GM18867 (cell line): ENCODE data around the gene SRPX2.

Source experiments
- ATAC-seq: cut with Tn5 transposase; IDR thresholded peaks from one replicate; pipeline ENCODE4 v1.9.1; 2021; ENCODE audit warnings: mild to moderate bottlenecking, moderate library complexity; ENCODE audit not compliant: unreplicated experiment

SRPX2 gene, protein sequence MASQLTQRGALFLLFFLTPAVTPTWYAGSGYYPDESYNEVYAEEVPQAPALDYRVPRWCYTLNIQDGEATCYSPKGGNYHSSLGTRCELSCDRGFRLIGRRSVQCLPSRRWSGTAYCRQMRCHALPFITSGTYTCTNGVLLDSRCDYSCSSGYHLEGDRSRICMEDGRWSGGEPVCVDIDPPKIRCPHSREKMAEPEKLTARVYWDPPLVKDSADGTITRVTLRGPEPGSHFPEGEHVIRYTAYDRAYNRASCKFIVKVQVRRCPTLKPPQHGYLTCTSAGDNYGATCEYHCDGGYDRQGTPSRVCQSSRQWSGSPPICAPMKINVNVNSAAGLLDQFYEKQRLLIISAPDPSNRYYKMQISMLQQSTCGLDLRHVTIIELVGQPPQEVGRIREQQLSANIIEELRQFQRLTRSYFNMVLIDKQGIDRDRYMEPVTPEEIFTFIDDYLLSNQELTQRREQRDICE

GRCh38 chrX:100643956-100644860 is at the start of gene SRPX2:
SRPX2 (plus strand) TSS chrX:100644199; CDS start chrX:100646323, 2,124 bp downstream.
- peak; percentile 58 for ATAC-seq

- no peak for ATAC-seq
Measured at GRCh38 chrX:100596601-100597000, 47.4 kb upstream of the SRPX2 start.

DNA sequence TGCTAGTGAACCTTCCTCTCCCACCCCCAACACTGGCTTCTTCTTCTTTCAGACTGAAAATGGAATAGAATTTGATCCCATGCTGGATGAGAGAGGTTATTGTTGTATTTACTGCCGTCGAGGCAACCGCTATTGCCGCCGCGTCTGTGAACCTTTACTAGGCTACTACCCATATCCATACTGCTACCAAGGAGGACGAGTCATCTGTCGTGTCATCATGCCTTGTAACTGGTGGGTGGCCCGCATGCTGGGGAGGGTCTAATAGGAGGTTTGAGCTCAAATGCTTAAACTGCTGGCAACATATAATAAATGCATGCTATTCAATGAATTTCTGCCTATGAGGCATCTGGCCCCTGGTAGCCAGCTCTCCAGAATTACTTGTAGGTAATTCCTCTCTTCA is 44.5 kb upstream of the SRPX2 start:
- ATAC-seq: no peak

GRCh38 chrX:100600340-100600739 is 43.7 kb upstream of the SRPX2 start:
- peak; percentile 20 for ATAC-seq

DNA sequence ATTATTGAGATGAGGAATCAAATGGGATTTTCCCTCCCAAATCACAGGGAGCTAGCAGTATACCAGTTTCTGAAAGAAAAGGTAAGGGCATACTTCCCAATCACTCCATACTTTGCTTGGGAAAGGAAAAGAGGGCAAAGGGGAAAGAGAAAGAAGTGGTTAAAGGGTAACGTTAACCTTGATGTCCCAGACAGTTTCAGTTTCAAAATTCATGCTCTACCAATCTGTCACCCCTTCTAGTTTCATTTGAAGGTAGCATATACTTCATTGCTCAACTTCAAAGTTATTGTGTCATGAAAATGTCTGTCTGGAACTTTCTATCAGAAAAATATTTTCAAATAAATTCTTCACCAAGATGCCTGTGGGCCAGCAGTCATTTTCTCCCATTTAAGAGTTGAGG is 43.2 kb upstream of the SRPX2 start:
- ATAC-seq: peak; percentile 90

GRCh38 chrX:100606753-100607152 is 37.2 kb upstream of the SRPX2 start:
- peak; percentile 75 for ATAC-seq

- no peak for ATAC-seq
Measured at GRCh38 chrX:100609591-100609990, 34.4 kb upstream of the SRPX2 start.

DNA sequence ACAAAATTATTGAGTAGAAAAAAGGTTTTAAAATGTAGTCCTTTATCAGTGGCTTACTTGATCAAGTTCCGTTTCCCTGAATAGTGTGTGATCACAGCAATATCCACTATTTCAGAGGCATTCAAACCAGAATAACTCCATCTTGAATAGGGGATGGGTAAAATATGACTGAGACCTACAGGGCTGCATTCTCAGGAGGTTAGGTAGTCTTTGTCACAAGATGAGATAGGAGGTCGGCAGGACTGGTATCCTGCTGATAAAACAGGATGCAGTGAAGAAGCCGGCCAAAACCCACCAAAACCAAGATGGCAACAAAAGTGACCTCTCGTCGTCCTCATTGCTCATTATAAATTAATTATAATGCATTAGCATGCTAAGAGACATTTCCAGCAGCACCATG is 32.0 kb upstream of the SRPX2 start:
- no peak for ATAC-seq

DNA sequence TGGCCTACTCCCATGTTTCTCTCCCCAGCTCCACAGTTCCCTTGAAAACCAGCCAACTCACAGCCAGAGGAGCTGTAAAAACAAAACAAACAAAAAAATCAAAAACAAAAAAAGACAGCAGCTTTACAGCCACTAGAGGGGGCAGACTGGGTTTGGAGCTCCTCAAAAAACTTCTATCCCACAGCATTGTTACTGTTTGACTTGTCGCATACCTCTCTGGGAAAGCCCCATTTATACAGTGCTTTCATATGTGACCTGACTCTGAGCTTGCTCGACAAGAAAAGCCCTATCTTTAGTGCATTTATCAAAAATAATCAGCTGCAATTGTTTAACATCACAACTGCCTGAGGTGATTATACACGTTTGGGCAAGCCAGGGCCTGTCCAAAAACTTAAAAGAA is 29.0 kb upstream of the SRPX2 start:
- ATAC-seq: peak; percentile 99

GRCh38 chrX:100623001-100623400 is 21.0 kb upstream of the SRPX2 start:
- ATAC-seq: no peak

GRCh38 chrX:100625985-100626491 is 18.0 kb upstream of the SRPX2 start:
- peak; percentile 93 for ATAC-seq

- no peak for ATAC-seq
Measured at GRCh38 chrX:100635040-100635439, 9.0 kb upstream of the SRPX2 start.

DNA sequence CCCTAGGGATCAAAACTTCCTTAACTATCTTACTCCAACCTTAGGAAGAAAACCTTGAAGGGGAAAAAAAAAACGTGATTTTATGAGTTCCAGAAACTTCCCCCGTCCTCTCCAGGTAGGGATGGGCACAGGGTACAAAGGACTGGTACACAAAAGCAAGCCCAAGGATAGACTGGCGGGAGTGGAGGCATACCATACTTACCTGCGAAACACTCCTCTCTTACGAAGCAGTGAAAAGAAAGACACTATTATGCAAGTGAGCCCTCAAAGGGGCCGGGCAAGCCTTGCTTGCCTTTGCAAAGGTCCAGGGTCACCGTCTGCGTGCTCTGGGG is 8.0 kb upstream of the SRPX2 start:
- no peak for ATAC-seq

GRCh38 chrX:100636321-100636991 is 7.5 kb upstream of the SRPX2 start, which contains the start of gene TSPAN6:
TSPAN6 (minus strand) TSS chrX:100636806; CDS start chrX:100636694, 112 bp downstream.
- peak; percentile 92 for ATAC-seq

DNA sequence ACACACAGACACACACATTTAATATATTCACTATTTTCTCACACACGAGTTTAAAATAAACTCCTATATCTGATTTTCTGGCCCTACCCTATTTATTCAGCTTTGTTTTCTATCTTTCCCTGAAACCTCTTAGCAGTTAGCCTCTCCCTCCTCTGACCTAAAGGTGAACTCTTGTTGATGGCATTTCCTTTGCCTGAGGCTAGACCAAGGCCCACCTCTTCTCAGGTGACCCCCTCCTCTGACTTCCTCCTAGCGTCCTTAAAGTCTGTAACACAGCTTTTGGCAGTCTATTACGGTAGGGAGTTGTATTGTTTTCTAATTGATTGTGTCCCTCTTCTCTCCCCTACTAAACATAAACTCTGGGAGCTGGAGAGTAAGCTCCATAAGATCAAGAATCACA is 1.7 kb upstream of the SRPX2 start:
- ATAC-seq: no peak

- ATAC-seq: no peak
Measured at GRCh38 chrX:100643212-100643611, 787 bp upstream of the SRPX2 start.

GRCh38 chrX:100645106-100645505 is 1.1 kb downstream of the SRPX2 start:
- ATAC-seq: no peak

DNA sequence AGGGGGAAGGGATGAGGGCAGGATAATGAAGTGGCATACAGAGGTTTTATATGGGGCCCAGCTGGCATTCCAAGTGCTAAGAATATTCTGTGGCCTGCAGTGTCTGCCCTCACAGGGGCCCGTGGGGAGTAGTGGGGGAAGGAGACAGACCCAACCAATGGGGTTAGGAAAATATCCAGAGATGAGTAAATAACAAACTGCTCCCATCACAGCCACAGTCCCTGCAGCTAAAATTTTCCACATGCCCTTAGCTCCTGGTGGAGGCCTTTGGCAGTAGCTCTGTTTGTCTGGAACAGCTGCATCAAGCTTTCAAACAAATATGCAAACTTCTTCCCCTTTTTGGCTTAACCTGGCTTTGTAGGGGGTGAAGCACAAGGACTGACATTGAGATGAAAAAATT is 3.1 kb downstream of the SRPX2 start:
- no peak for ATAC-seq

DNA sequence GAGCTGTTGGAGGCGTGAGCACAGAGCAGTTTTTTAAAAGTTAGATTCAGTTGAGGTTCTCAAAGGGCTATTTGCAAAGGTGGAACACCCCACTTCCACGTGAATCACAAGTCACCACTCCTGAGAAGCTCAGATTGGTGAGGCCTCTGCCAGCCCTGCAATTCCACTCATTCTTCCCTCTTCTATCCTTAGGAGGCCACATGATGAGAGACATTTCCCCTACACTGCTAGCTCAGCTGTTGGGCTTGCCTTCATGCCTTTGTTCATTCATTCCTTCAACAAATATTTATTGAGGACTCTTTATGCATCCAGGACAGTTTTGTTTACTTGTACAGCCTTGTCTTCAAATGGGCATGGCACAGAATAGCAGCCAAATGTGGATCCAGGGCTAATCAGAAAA is 3.7 kb downstream of the SRPX2 start:
- no peak for ATAC-seq

GRCh38 chrX:100648458-100649417 is 4.7 kb downstream of the SRPX2 start:
- ATAC-seq: no peak
